SHP77 treated with DMSO at 0.1 percent for 48 hours (cell line): Measurements from ENCODE around the gene NCEH1.
"Not testable (repeated sequence)": the region's sequence is repeated elsewhere in the genome, so short reads cannot be mapped to it uniquely, and the experiment has no call there.

Source experiments
- DNase-seq: peaks from one replicate; lab custom pipeline; 2025; lab: John Stamatoyannopoulos, UW

Gene NCEH1

DNA sequence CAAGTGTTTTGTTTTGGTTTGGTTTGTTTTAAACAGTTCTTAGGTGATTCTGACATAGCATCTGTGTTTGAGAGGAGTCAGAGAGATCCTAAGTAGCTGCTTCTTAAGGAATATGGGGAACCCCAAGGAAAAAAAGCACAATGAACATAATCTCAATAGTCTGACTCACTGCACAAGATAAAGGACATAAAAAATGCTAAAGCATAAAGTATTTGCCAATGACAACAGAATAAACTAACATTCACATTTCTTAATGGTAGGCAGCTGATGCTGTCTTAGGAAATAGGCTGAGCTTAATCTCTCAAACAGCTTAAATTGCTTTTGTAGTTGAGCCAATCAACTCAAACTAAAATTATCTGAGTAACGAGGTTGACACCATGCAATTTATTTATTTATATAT, 2.9 kb downstream of the NCEH1 start:
- DNase-seq: no peak

DNA sequence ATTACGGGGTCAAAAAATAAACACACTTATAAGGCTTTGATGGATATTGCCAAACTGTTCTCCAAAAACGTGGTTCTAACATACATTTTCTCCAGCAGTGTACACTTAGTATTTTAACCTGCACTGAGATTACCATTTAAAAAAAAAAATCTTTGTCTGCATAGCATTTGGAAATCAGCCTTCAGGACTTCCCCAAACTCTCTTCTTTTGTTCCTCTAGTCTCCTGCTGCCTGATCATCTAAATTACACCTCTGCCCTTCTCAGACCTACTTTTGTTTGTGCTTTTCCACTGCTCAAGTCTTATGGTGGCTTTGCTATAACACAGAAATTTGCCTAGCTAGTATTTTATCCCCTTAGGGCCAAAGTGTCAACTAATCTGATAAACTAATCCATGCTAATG, 3.8 kb downstream of the NCEH1 start:
- DNase-seq: no peak

DNA sequence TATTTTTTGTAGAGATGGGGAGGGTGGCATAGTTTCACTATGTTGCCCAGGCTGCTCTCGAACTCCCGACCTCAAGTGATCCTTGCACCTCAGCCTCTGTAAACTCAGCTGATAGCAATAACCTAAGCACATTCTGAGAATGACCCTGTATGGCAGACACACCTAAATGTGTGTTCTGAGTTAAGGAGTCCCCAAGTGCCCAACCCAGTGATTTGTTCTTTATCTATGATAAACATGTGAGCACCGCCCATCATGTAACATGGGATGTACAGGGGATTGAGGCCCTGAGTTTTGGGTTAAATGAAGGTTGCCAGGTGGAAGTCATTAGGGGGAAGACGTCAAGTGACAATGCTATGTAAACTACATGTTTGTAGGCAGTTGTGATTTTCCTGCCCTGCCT, 5.7 kb downstream of the NCEH1 start:
- no peak for DNase-seq

- DNase-seq: no peak
Measured at GRCh38 chr3:172704001-172704400, 6.9 kb downstream of the NCEH1 start.

DNA sequence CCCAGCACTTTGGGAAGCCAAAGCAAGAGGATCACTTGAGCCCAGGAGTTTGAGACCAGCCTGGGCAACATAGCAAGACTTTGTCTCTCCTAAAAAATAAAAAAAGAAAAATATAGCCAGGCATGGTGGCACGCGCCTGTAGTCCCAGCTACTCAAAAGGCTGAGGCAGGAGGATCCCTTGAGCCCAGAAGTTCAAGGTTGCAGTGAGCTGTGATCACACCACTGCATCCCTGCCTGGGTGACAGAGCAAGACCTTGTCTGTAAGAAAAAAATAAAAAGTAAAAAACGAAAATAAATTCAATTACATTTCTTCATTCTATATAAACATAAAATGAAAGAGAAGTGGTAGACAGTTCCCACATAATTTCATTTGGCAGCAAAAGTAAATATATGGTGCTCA, 8.1 kb downstream of the NCEH1 start:
- not testable (repeated sequence) for DNase-seq

- no peak for DNase-seq
Measured at GRCh38 chr3:172702256-172702655, 8.6 kb downstream of the NCEH1 start.

GRCh38 chr3:172701751-172702150, 9.1 kb downstream of the NCEH1 start:
- no peak for DNase-seq

GRCh38 chr3:172700936-172701455, 9.9 kb downstream of the NCEH1 start:
- no peak for DNase-seq

GRCh38 chr3:172700256-172700655, 10.6 kb downstream of the NCEH1 start:
- no peak for DNase-seq

- no peak for DNase-seq
Measured at GRCh38 chr3:172699031-172699430, 11.8 kb downstream of the NCEH1 start.

DNA sequence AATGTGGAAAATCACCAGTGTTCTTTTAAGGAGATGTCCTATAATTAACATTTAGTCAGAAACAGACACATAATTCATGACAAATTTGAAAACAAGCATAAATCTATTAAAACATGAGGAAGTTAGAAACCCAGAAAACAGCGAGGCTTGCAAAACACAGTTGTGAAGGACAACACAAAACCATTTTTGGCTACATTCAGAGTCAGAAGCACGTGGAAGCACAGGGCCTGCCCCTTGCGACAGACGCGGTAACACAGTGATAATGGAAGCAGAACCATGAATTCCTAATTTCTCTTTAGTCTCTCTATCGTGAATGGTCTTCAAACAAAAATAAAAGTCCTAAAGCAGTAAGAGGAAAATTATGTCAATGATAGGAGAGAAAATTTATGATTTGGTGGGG, 12.2 kb downstream of the NCEH1 start:
- no peak for DNase-seq

GRCh38 chr3:172697558-172697957, 13.3 kb downstream of the NCEH1 start:
- no peak for DNase-seq

DNA sequence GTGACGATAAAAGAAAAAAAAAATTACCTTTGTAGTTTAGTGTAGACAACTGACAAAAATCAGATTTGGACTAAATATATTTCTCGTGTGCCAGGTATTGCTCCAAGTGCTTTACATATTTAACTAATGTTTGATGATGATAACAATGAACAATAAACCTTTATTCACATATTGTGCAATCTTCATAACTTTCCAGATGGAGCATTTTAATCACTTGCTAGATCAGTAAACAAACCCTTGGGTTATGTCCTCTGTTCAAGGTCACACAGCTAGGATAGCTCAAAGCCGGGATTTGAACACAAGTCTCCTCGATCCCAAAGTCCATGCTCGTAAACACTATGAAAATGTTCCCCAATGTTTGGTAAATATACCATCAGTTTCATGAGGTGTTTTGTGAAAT, 14.5 kb downstream of the NCEH1 start:
- no peak for DNase-seq

- DNase-seq: no peak
Measured at GRCh38 chr3:172694573-172695246, 16.2 kb downstream of the NCEH1 start.

- DNase-seq: no peak
Measured at GRCh38 chr3:172692751-172693338, 18.0 kb downstream of the NCEH1 start.

DNA sequence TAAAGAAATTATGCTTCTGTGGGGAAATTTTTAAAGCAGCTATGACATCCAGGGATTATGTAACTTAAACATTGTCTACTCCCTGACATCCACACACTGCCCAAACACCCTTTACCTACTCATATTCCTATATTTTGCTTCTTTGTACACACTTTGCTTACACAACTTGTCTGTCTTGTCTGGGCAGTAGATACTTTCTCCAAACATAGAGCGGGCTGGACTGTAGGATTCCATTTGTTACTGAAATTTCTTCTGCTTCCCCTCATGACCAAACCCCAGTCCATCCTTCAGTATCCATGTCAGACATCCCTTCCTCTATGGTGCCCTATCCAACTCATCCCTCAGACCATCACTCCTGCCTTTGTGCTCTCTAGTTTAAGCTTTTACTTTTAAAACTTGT, 19.9 kb downstream of the NCEH1 start:
- no peak for DNase-seq

- no peak for DNase-seq
Measured at GRCh38 chr3:172688588-172688987, 22.3 kb downstream of the NCEH1 start.

DNA sequence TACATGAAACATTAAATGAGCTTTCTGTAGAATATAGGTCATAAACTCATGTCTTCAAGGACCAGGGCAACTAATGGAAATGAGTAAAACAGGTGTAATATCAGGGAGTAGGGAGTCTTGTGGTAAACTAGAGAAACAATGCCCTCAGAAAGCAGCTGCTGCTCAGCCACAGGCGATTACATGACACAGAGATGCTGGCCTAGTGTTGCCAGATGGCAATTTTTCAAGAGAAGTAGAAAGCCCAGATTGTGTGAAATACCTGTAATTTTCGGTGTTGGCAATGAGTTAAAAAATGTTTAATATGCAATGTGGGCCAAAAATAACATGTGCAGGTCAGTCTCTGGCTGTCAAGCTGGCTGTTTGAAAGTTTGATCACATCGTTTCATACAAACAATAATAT, 23.4 kb downstream of the NCEH1 start:
- no peak for DNase-seq

GRCh38 chr3:172685331-172686214, 25.3 kb downstream of the NCEH1 start:
- DNase-seq: no peak

DNA sequence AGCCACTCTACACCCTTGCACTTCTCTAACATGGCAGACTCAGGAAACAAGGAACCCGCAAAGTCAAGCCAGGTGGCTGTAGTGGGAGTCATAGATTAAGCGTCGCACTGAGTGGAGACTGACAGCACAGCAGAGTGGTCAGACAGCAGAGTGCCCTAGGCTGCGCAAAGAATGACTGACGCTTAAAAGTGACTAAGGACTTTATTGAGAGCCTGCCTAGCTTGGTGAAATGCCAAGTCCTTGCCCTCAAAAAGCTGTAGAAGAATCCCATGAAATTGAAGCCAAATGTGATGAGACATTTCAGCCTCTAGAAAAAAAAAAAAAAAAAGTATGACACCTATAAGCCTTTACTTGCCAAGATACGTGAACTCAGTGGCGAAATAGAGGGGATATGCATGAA, 30.2 kb downstream of the NCEH1 start:
- no peak for DNase-seq

DNA sequence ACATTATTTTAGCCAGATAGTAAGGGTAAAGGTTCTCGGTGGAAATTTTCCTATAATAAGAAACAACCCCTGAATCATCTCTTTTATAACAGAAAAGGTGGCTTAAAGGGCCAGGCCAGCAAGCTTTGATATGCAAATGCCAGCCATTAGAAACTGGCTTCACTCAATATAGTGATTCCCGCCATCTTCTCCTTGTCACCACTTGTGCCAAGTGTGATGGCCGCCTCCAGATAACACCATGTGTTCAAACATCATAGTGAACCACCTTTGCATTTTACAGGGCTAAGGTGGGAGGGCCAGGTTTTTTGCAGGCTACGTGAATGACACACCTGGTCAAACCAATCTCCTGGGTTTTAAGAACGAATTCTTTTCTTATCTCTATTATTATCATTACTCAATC, 31.3 kb downstream of the NCEH1 start:
- no peak for DNase-seq

GRCh38 chr3:172678068-172678467, 32.8 kb downstream of the NCEH1 start:
- DNase-seq: no peak
